Loucy (cell line): ENCODE results near the gene JARID2.

ENCODE experiments used
- CTCF ChIP-seq: fragments of 200-600 bp; sonication (generic); conservative IDR thresholded peaks from 2 replicates; pipeline ENCODE4 v1.5.1; 2014; ENCODE audit warnings: mild to moderate bottlenecking, antibody characterized with exemption, low read length
- EZH2phosphoT487 ChIP-seq: fragments of 200-600 bp; IDR thresholded peaks from 2 replicates; pipeline ENCODE4 v1.6.1; 2018; ENCODE audit warnings: antibody characterized with exemption, mild to moderate bottlenecking, moderate library complexity, borderline replicate concordance

GRCh38 chr6:15296249-15296648 is 50.4 kb downstream of the JARID2 start:
- TF ChIP-seq CTCF, result no peak
- TF ChIP-seq EZH2phosphoT487, result no peak
